Stimulated activated CD4-positive, alpha-beta T cell treated with anti-CD3 and anti-CD28 coated beads, TNF-alpha, amount 100 ng/mL, for 24 hours (primary cell): ENCODE results near the gene TNFAIP8L3.
"Not testable (repeated sequence)": the region's sequence is repeated elsewhere in the genome, so short reads cannot be mapped to it uniquely, and the experiment has no call there.

ENCODE experiments used
- DNase-seq, 3 experiments: peaks; one replicate each; pipeline ENCODE4 v3.0.0-alpha.2; 2020; ENCODE audit warnings: low read depth in 3 of 3

TNFAIP8L3 gene

GRCh38 chr15:51060030-51060673, 34.6 kb downstream of the TNFAIP8L3 start:
- DNase-seq: no peak

- DNase-seq: no peak
Measured at GRCh38 chr15:51054535-51054934, 40.2 kb downstream of the TNFAIP8L3 start.

- no peak for DNase-seq
Measured at GRCh38 chr15:51053571-51053970, 41.1 kb downstream of the TNFAIP8L3 start.

GRCh38 chr15:51051776-51052175, 42.9 kb downstream of the TNFAIP8L3 start:
- no peak for DNase-seq

DNA sequence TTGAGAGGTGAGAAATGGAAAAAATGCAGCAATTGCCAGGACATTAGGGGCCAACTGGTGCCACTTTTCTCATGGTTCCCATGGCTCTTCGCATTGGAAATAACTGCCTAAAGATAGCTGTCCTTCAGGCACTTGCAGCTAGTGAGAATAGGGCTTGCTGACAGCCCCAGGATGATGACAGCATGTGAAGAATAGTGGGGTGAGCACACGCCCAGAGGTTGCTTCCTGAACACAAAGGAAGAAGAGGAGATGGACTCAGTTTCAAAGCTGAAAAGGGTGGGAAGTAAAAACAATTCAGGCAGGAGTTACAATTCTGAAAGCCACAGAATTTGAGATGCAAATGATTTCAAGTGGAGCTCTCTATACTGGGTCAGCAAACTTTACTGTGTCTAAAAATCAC, 45.6 kb downstream of the TNFAIP8L3 start:
- no peak for DNase-seq

- DNase-seq: no peak
Measured at GRCh38 chr15:51048308-51048707, 46.4 kb downstream of the TNFAIP8L3 start.

GRCh38 chr15:51046799-51047449, 47.8 kb downstream of the TNFAIP8L3 start:
- DNase-seq: no peak

GRCh38 chr15:51046016-51046415, 48.7 kb downstream of the TNFAIP8L3 start:
- DNase-seq: no peak

- no peak for DNase-seq
Measured at GRCh38 chr15:51044037-51044727, 50.5 kb downstream of the TNFAIP8L3 start.

- DNase-seq: no peak
Measured at GRCh38 chr15:51038974-51039319, 55.8 kb downstream of the TNFAIP8L3 start.

DNA sequence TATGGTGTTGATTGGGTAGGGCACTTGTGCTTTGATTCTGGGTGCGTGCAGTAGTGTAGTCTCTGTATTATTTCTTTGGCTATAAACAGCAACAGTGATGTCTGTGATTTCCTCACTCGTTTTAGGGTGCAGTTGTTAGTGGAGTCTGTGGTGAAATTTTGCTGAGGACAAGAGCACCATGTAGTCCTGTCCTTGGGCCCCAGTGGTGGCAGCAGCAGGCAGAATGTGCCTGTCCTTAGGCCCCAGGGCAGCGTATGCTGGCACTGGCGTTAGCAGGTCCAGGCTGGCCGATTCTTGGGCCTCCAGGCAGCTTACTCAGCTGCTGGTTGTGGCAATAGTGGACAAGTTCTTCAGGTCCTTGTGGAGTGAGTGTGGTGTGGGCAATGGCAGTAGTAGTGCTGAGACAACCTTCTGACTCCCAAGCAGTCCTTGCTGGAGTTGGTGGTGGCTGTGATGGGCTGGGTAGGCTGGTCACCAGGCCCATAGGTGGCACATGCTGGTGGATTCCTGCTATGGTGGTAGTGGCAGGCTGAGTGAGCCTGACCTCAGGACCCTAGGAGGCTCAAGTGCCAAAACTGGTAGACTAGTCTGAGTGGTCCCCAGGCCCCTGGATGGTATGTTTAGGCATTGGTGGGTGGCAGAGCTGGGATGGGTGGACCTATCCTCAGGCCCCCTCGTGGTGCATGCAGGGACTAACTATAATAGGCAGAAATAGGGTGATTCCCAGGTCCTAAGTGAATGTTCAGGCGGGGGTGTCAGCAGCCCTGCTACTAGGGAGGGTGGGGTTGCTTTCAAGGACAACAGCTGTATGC, 56.3 kb downstream of the TNFAIP8L3 start:
- no peak for DNase-seq

GRCh38 chr15:51037474-51037873, 57.2 kb downstream of the TNFAIP8L3 start:
- not testable (repeated sequence) for DNase-seq

DNA sequence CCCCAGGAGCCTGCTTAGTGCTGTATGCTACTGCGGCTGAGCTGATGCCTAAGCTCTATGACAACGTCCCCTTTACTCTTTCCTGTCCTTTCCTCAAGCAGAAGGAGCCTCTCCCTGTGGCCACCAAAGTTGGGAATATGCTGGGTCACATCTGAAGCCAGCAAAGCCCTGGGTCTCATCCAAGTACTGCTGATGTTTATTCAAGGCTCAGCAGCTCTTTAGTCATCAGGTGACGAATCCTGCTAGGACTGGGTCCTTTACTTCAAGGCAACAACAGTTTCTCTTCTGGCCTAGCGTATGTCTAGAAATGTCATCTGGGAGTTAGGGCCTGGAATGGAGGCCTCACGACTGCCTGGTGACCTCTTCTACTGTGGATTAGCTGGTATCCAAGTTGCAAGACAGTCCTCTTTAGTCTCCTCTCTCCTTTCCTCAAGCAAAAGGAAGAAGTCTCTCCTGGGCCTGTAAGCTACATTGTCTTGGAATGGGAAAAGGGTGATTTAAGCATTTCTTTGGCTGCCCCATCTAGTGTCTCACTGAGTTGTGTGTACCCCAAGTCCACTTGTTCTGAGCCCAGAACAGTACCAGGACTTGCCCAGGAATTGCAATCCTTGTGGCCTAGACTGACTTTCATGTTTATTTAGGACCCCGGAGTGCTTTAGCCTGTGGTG, 63.9 kb downstream of the TNFAIP8L3 start:
- DNase-seq: no peak

- no peak for DNase-seq
Measured at GRCh38 chr15:51025454-51025846, 69.3 kb downstream of the TNFAIP8L3 start.

- no peak for DNase-seq
Measured at GRCh38 chr15:51024735-51025453, 69.8 kb downstream of the TNFAIP8L3 start.

DNA sequence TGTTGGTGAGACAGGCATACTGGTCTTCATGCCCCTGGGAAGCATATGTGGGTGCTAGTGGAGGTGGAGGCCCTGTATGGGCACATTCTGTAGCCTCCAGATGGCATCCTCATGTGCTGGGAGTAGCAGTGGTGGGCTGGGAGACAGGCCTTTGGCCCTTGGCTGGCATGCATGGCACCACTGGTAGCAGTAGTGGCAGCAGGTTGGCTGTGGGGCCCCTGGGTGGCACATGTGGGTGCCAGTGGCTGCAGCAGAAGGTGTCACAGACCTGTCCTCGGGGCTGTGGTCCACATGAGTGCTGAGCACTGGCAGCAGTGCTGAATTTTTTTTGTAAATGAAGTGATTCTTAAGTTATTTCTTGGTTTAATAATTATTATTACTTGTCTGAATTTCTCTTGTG, 71.2 kb downstream of the TNFAIP8L3 start:
- no peak for DNase-seq

GRCh38 chr15:51022206-51022605, 72.5 kb downstream of the TNFAIP8L3 start:
- no peak for DNase-seq

GRCh38 chr15:51016615-51017014, 78.1 kb downstream of the TNFAIP8L3 start:
- DNase-seq: no peak

- no peak for DNase-seq
Measured at GRCh38 chr15:51011212-51011611, 83.5 kb downstream of the TNFAIP8L3 start.

DNA sequence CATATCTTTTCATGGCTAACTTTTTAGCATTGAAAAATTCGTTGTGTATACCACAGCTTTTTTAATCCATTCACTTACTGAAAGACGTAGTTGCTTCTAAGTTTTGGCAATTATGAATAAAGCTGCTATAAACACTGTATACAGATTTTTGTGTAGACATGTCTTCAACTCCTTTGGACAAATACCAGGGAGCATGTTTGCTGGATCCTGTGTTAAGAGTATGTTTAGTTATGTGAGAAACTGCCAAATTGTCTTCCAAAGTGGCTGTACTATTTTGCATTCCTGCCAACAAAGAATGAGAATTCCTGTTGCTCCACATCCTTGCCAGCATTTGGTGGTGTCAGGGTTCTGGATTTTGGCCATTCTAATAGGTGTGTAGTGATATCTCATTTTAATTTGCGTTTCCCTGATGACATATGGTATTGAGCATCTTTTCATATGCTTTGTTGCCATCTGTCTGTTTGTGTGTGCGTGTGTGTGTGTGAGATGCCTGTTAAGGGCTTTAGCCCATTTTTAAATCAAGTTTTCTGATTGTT, 87.5 kb downstream of the TNFAIP8L3 start:
- DNase-seq: no peak
